Stimulated activated CD8-positive, alpha-beta memory T cell treated with anti-CD3 and anti-CD28 coated beads, Interleukin-4, amount 100 ng/mL, for 48 hours (primary cell): ENCODE data around the gene SNX8.

Experiments
- DNase-seq: peaks from one replicate; pipeline ENCODE4 v3.0.0-alpha.2; 2020

The SNX8 gene

GRCh38 chr7:2219136-2219535 is 95.1 kb downstream of the SNX8 start:
- DNase-seq: no peak

- no peak for DNase-seq
These were observed 95.8 kb downstream of the SNX8 start for GRCh38 chr7:2218444-2218785.

- no peak for DNase-seq
These were observed 96.4 kb downstream of the SNX8 start for GRCh38 chr7:2217716-2218443.

GRCh38 chr7:2217206-2217605 is 97.0 kb downstream of the SNX8 start:
- DNase-seq: no peak

GRCh38 chr7:2215851-2216250 is 98.4 kb downstream of the SNX8 start:
- no peak for DNase-seq

- DNase-seq: peak; percentile 34
These were observed 99.6 kb downstream of the SNX8 start for GRCh38 chr7:2214636-2215035.

GRCh38 chr7:2213551-2214215 is 100.6 kb downstream of the SNX8 start:
- no peak for DNase-seq

- no peak for DNase-seq
These were observed 101.3 kb downstream of the SNX8 start for GRCh38 chr7:2212906-2213305.

GRCh38 chr7:2211926-2212325 is 102.3 kb downstream of the SNX8 start:
- DNase-seq: no peak

GRCh38 chr7:2211259-2211880 is 102.9 kb downstream of the SNX8 start:
- no peak for DNase-seq

- DNase-seq: no peak
These were observed 103.5 kb downstream of the SNX8 start for GRCh38 chr7:2210551-2211258.

GRCh38 chr7:2209961-2210323 is 104.3 kb downstream of the SNX8 start:
- no peak for DNase-seq

GRCh38 chr7:2209146-2209960 is 104.9 kb downstream of the SNX8 start:
- peak; percentile 65 for DNase-seq

GRCh38 chr7:2208712-2209111 is 105.5 kb downstream of the SNX8 start:
- DNase-seq: no peak

- DNase-seq: no peak
These were observed 109.0 kb downstream of the SNX8 start for GRCh38 chr7:2205036-2205780.

- DNase-seq: no peak
These were observed 109.8 kb downstream of the SNX8 start for GRCh38 chr7:2204446-2204845.

- DNase-seq: no peak
These were observed 110.4 kb downstream of the SNX8 start for GRCh38 chr7:2203766-2204300.

GRCh38 chr7:2202901-2203765 is 111.1 kb downstream of the SNX8 start:
- no peak for DNase-seq

GRCh38 chr7:2202361-2202761 is 111.9 kb downstream of the SNX8 start:
- no peak for DNase-seq
